Right lobe of liver (tissue), 6 donors: ENCODE data around the gene KCNK17. TPM values are rescaled to one million over a fixed set of nuclear protein-coding genes. Genes with fewer than 3 reads are reported as not detected.

ENCODE experiments used
- ATAC-seq, 4 donors: fragments of 200-7000 bp; cut with Tn5 transposase; one replicate each; pipeline ENCODE4 v1.9.1; 2020; ENCODE audit warnings: mild to moderate bottlenecking in 4 of 4, moderate library complexity in 4 of 4
- DNase-seq, 3 donors: peaks; one replicate each; pipeline ENCODE4 v3.0.0-alpha.2; 2020
- H3K27ac ChIP-seq, 3 donors: fragments of 200-600 bp; one replicate each; pipeline ENCODE4 v1.8.0; 2022
- H3K27me3 ChIP-seq, 2 donors: fragments of 200-600 bp; one replicate each; pipeline ENCODE4 v1.8.0; 2022
- H3K36me3 ChIP-seq, 4 donors: fragments of 200-600 bp; sonication (generic) in 1 of 4; one replicate each; pipeline versions ENCODE4 v1.5.1 to v1.8.0; 2017 to 2022; ENCODE audit warnings: control low read depth in 1 of 4
- H3K4me1 ChIP-seq, 4 donors: fragments of 200-600 bp; sonication (generic) in 1 of 4; one replicate each; pipeline versions ENCODE4 v1.5.1 to v1.8.0; 2017 to 2022; ENCODE audit warnings: control low read depth in 1 of 4
- H3K4me3 ChIP-seq, 3 donors: fragments of 200-600 bp; one replicate each; pipeline ENCODE4 v1.8.0; 2022
- H3K9me3 ChIP-seq, 4 donors: fragments of 200-600 bp; sonication (generic) in 1 of 4; one replicate each; pipeline versions ENCODE4 v1.5.1 to v1.8.0; 2017 to 2022; ENCODE audit warnings: control low read depth in 1 of 4
- CTCF ChIP-seq, 4 donors: fragments of 200-600 bp in 3 of 4; fragments of 450-650 bp in 1 of 4; IDR thresholded peaks; one replicate each; pipeline versions ENCODE4 v1.5.1 to v1.8.0; 2016 to 2022; ENCODE audit warnings: antibody characterized with exemption in 4 of 4, mild to moderate bottlenecking in 2 of 4
- POLR2A ChIP-seq: fragments of 450-650 bp; IDR thresholded peaks from one replicate; pipeline ENCODE4 v1.6.1; 2017; ENCODE audit warnings: antibody characterized with exemption, mild to moderate bottlenecking
- WGBS: methylation state at CpG from one replicate; pipeline ENCODE4 v1.1.6; 2018; ENCODE audit warnings: low coverage, low lambda C conversion rate; ENCODE audit not compliant: insufficient coverage; ENCODE audit errors: missing lambda C conversion rate; 5-methylcytosine and 5-hydroxymethylcytosine counted together
- intact Hi-C, 2 donors: fragments of 100-400 bp; cut with DNase I; formaldehyde crosslinking; loops; one replicate each; pipeline versions ENCODE4 v1.11.2 to v1.14.1; 2022
- total RNA-seq, 6 experiments: library from RNA; depleted of rRNA in 2 of 6; stranded (reverse); fragments of >200 nt in 2 of 6; fragmentation: NEBNext Ultra II Directional in 3 of 6; extraction: Animal tissue kit (Norgen Biotek cat#: 25700) in 3 of 6; gene quantifications; one replicate each; pipeline versions ENCODE4 v1.1.0 to v1.2.4, GENCODE V29; 2016 to 2023
- donor health status: DM: no; HTN: yes; CAD: no.
- donor health status: DM: no; HTN: no; CAD: no.
- donor health status: DM: no; HTN: no; CAD: no.
- donor health status: DM: no; HTN: yes; CAD: no.
- donor health status: DM: no; HTN: yes; CAD: no.

Gene KCNK17
- total RNA-seq, 6 experiments from 2014 or later, result 0.31 to 0.77 (median 0.39) TPM; not detected in 1

- intact Hi-C loops, result loop anchor here (5.0 to 10.0 kb wide), 2 partner anchors 439 to 446 kb away; no protein-coding TSS in a partner anchor
- Histone ChIP-seq H3K27ac (no peak overlapping the region), H3K4me1 (peaks cover 0 to 18% (median 0%) of the 10 kb centered on the region in 4 donors), H3K4me3 (peak overlapping the region in 2 of 3 donors; percentile 27 to 28), H3K27me3 (peaks cover 0 to 10% of the 10 kb centered on the region in 2 donors), H3K9me3 (no peaks in the 10 kb centered on the region), H3K36me3 (no peaks in the 10 kb centered on the region)
- ATAC-seq (peak in 3 of 4 donors; percentile 1 to 7 (median 5)), DNase-seq (no peak)
- under 1% methylated on average over 31 of the region's 80 CpGs for WGBS
- TF ChIP-seq POLR2A (no peak), CTCF (IDR thresholded peaks at IDR 0.05) (no peak)
These were observed 520 bp downstream of the KCNK17 start for GRCh38 chr6:39313526-39314272.

GRCh38 chr6:39312912-39313525, 1.2 kb downstream of the KCNK17 start:
- Histone ChIP-seq H3K4me3 (peak overlapping the region in 2 of 3 donors; percentile 27 to 28), H3K9me3 (no peaks in the 10 kb centered on the region), H3K27ac (no peak overlapping the region), H3K27me3 (peaks cover 0 to 10% of the 10 kb centered on the region in 2 donors), H3K36me3 (no peaks in the 10 kb centered on the region), H3K4me1 (peaks cover 0 to 18% (median 0%) of the 10 kb centered on the region in 4 donors)
- ATAC-seq (peak; percentile 44 to 76 (median 64)), DNase-seq (peak; percentile 58 to 85 (median 81))
- TF ChIP-seq POLR2A (no peak), CTCF (IDR thresholded peaks at IDR 0.05) (no peak)
- WGBS, result 11% methylated on average over 15 of the region's 45 CpGs
- intact Hi-C loops, result loop anchor here (5.0 to 10.0 kb wide), 2 partner anchors 438 to 446 kb away; no protein-coding TSS in a partner anchor

- ATAC-seq, result no peak
- Histone ChIP-seq H3K4me1 (peaks cover 0 to 18% (median 0%) of the 10 kb centered on the region in 4 donors), H3K9me3 (no peaks in the 10 kb centered on the region), H3K27me3 (peaks cover 0 to 10% of the 10 kb centered on the region in 2 donors), H3K27ac (no peak overlapping the region), H3K36me3 (no peaks in the 10 kb centered on the region), H3K4me3 (no peak overlapping the region)
- DNase-seq, result no peak
- 80% methylated on average over 1 of the region's 4 CpGs for WGBS
- TF ChIP-seq CTCF (IDR thresholded peaks at IDR 0.05), result no peak
- TF ChIP-seq POLR2A, result no peak
- intact Hi-C loops, result loop anchor here (5.0 to 10.0 kb wide), 2 partner anchors 436 to 443 kb away; no protein-coding TSS in a partner anchor
These were observed 3.7 kb downstream of the KCNK17 start for GRCh38 chr6:39310542-39310941.

GRCh38 chr6:39309942-39310531, 4.2 kb downstream of the KCNK17 start:
- Histone ChIP-seq H3K27ac (no peak overlapping the region), H3K27me3 (peaks cover 0 to 10% of the 10 kb centered on the region in 2 donors), H3K4me1 (peaks cover 0 to 18% (median 0%) of the 10 kb centered on the region in 4 donors), H3K4me3 (no peak overlapping the region), H3K9me3 (no peaks in the 10 kb centered on the region), H3K36me3 (no peaks in the 10 kb centered on the region)
- peak; percentile 79 to 84 (median 83) for DNase-seq
- peak; percentile 86 to 94 (median 90) for ATAC-seq
- 52% methylated on average over 3 of the region's 7 CpGs for WGBS
- intact Hi-C loops, result loop anchor here (5.0 to 10.0 kb wide), 5 partner anchors 75 to 443 kb away; no protein-coding TSS in a partner anchor
- no peak for TF ChIP-seq POLR2A
- peak; percentile 91 to 94 (median 92) for TF ChIP-seq CTCF (IDR thresholded peaks at IDR 0.05)
